OCI-LY1 (cell line): ENCODE data around the gene RAB4B.
"Not testable (repeated sequence)": the region's sequence is repeated elsewhere in the genome, so short reads cannot be mapped to it uniquely, and the experiment has no call there.

Source experiments
- H2AFZ ChIP-seq: fragments of 200-600 bp; sonication (generic), shearing (Covaris generic); 2 replicates; pipeline ENCODE4 v1.6.0; 2014; ENCODE audit warnings: antibody characterized with exemption, mild to moderate bottlenecking, low read length
- H3F3A ChIP-seq: fragments of 200-600 bp; sonication (generic), shearing (Covaris generic); 2 replicates; pipeline ENCODE4 v1.6.0; 2014; ENCODE audit warnings: mild to moderate bottlenecking, antibody characterized with exemption, low read length, moderate library complexity; ENCODE audit not compliant: insufficient read depth
- H3K27ac ChIP-seq: fragments of 200-600 bp; sonication (generic); 2 replicates; pipeline ENCODE4 v1.5.1; 2014; ENCODE audit warnings: low read length, mixed run types, mild to moderate bottlenecking, low read depth; ENCODE audit not compliant: poor library complexity, severe bottlenecking
- H3K27me3 ChIP-seq: fragments of 200-600 bp; sonication (generic); 2 replicates; pipeline ENCODE4 v1.6.0; 2014; ENCODE audit warnings: antibody characterized with exemption, mild to moderate bottlenecking, low read length, moderate library complexity; ENCODE audit not compliant: insufficient read depth
- H3K36me3 ChIP-seq: fragments of 200-600 bp; sonication (generic); 2 replicates; pipeline ENCODE4 v1.6.1; 2014; ENCODE audit warnings: mild to moderate bottlenecking, antibody characterized with exemption, low read length, moderate library complexity, mixed read lengths; ENCODE audit not compliant: insufficient read depth
- H3K4me1 ChIP-seq: fragments of 200-600 bp; sonication (generic); 2 replicates; pipeline ENCODE4 v1.5.1; 2014; ENCODE audit warnings: mild to moderate bottlenecking, low read length, moderate library complexity; ENCODE audit not compliant: insufficient read depth, severe bottlenecking
- H3K4me2 ChIP-seq: fragments of 200-600 bp; sonication (generic), shearing (Covaris generic); 2 replicates; pipeline ENCODE4 v1.6.1; 2014; ENCODE audit warnings: low read length
- H3K4me3 ChIP-seq: fragments of 200-600 bp; sonication (generic); 2 replicates; pipeline ENCODE4 v1.5.1; 2014; ENCODE audit warnings: low read length, low read depth, mild to moderate bottlenecking, mixed read lengths; ENCODE audit not compliant: poor library complexity, severe bottlenecking
- H3K79me2 ChIP-seq: fragments of 200-600 bp; shearing (Covaris generic); 2 replicates; pipeline ENCODE4 v1.6.1; 2016; ENCODE audit warnings: mixed run types, low read length, mixed read lengths; ENCODE audit not compliant: insufficient read depth
- H3K9ac ChIP-seq: fragments of 200-600 bp; sonication (generic), shearing (Covaris generic); 2 replicates; pipeline ENCODE4 v1.6.1; 2014; ENCODE audit warnings: mild to moderate bottlenecking, low read length, mixed read lengths
- H3K9me2 ChIP-seq: fragments of 200-600 bp; sonication (generic), shearing (Covaris generic); 2 replicates; pipeline ENCODE4 v1.6.1; 2014; ENCODE audit warnings: low read depth, mild to moderate bottlenecking, low read length, mixed read lengths
- H3K9me3 ChIP-seq: fragments of 200-600 bp; shearing (Covaris generic); 2 replicates; pipeline ENCODE4 v1.6.1; 2014; ENCODE audit warnings: low read length, mixed read lengths
- H4K20me1 ChIP-seq: fragments of 200-600 bp; sonication (generic), shearing (Covaris generic); 2 replicates; pipeline ENCODE4 v1.6.0; 2016; ENCODE audit warnings: mild to moderate bottlenecking, low read length; ENCODE audit not compliant: insufficient read depth
- EZH2 ChIP-seq: fragments of 200-600 bp; sonication (generic), shearing (Covaris generic); IDR thresholded peaks from 2 replicates; pipeline ENCODE4 v1.8.0; 2017; ENCODE audit warnings: borderline replicate concordance, mixed run types, mild to moderate bottlenecking, antibody characterized with exemption, low read length, moderate library complexity, mixed read lengths
- TF ChIP-seq, protein P1 (sequence below): fragments of 200-600 bp; sonication (generic), shearing (Covaris generic); IDR thresholded peaks from 2 replicates; pipeline ENCODE4 v1.5.1; 2017; ENCODE audit warnings: mild to moderate bottlenecking, antibody characterized with exemption, low read length, moderate library complexity, mixed read lengths

RAB4B gene

DNA sequence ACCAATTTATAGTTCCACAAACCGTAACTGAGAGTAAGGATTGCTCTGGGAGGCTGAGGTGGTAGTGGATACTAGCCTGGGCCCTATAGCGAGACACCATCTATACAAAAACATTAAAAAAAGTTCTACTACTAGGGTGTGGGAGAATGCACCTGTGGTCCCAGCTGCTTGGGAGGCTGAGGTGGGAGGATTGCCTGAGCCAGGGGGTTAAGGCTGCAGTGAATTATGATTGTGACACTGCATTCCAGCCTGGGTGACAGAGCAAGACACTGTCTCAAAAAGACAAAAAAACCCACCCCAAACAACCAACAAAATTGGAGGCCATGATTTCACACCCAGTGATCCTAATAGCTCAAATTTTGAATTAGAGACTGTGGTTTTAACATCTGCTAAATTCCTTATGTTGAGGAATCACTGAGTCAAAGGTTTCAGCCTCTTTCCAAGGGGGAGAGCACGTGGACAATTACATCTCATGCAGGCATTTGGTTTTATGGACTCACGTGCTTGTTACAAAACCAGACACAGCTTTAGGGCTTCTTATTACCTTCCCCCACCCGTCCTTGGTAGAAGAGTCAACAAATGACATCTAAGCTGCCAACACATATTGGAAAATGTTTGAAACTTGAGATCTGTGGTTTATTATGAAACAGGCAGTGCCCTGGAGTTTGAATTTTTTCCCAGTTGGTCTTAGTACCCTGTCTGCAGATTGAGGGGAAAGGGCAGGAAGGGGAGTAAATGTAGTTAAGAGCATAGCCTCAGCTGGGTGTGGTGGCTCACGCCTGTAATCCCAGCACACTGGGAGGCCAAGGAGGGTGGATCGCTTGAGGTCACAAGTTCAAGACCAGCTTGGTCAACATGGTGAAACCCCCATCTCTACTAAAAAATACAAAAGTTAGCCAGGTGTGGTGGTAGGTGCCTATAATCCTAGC lies 53.7 kb downstream of the RAB4B start:
- no peaks in the 10 kb centered on the region for H3K4me1 ChIP-seq
- no peak overlapping the region for H2AFZ ChIP-seq
- no peaks in the 10 kb centered on the region for H3K27me3 ChIP-seq
- no peaks in the 10 kb centered on the region for H3F3A ChIP-seq
- H3K9me3 ChIP-seq = no peaks in the 10 kb centered on the region
- no peaks in the 10 kb centered on the region for H4K20me1 ChIP-seq
- H3K9ac ChIP-seq = no peak overlapping the region
- peaks cover 4% of the 10 kb centered on the region for H3K36me3 ChIP-seq
- H3K27ac ChIP-seq = no peak overlapping the region
- no peak overlapping the region for H3K4me3 ChIP-seq
- TF ChIP-seq EZH2 = no peak
- TF ChIP-seq, protein P1, sequence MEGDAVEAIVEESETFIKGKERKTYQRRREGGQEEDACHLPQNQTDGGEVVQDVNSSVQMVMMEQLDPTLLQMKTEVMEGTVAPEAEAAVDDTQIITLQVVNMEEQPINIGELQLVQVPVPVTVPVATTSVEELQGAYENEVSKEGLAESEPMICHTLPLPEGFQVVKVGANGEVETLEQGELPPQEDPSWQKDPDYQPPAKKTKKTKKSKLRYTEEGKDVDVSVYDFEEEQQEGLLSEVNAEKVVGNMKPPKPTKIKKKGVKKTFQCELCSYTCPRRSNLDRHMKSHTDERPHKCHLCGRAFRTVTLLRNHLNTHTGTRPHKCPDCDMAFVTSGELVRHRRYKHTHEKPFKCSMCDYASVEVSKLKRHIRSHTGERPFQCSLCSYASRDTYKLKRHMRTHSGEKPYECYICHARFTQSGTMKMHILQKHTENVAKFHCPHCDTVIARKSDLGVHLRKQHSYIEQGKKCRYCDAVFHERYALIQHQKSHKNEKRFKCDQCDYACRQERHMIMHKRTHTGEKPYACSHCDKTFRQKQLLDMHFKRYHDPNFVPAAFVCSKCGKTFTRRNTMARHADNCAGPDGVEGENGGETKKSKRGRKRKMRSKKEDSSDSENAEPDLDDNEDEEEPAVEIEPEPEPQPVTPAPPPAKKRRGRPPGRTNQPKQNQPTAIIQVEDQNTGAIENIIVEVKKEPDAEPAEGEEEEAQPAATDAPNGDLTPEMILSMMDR = no peak
- H3K9me2 ChIP-seq = no peaks in the 10 kb centered on the region
- no peak overlapping the region for H3K4me2 ChIP-seq
- H3K79me2 ChIP-seq = no peaks in the 10 kb centered on the region

DNA sequence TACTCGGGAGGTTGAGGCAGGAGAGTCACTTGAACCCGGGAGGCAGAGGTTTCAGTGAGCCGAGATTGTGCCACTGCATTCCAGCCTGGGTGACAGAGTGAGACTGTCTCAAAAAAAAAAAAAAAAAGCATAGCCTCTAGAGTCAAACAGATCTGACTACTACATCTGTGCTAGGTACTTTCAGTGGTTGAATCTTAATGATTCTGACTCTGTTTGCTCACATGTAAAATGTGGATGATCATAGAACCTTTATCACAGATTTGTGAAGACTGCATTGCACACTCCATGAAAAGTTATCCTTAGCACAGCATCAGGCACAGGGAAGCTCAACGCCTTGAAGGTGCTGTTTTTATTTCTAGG lies 54.4 kb downstream of the RAB4B start:
- not testable (repeated sequence) for H3K9me3 ChIP-seq, H3K4me2 ChIP-seq, H2AFZ ChIP-seq, H4K20me1 ChIP-seq, H3K27ac ChIP-seq, H3F3A ChIP-seq, H3K4me1 ChIP-seq, H3K27me3 ChIP-seq, H3K36me3 ChIP-seq, H3K4me3 ChIP-seq, H3K9ac ChIP-seq, H3K79me2 ChIP-seq, H3K9me2 ChIP-seq

DNA sequence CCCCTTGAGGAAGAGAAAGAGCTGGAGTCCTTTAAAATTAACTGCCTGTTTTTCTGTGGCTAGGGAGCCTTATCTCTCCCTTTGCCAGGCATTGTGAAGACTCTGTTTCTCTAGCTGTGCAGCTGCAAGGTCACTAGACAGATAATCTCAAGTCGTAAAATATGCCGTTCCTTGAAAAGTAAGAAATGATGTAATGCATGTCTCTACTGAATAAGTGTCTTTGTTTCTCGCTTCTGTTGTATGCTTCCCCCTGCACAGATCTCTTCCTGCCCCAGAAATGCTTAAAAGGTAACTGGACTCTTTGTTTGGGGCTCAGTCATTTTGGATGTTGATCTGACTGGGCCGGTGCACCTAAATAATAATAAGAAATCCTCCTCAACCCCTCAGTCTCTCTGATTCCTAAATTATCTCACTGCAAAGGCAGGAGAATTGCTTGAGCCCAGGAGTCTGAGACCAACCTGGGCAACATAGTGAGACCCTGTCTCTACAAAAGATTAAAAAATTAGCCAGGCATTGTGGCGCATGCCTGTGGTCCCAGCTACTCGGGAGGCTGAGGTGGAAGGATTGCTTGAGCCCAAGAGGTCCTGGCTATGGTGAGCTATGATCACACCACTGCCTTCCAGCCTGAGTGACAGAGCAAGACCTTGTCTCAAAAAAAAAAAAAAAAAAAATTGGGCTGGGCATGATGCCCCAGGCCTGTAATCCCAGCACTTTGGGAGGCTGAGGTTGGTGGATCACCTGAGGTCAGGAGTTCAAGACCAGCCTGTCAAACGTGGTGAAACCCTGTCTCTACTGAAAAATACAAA lies 55.9 kb downstream of the RAB4B start:
- not testable (repeated sequence) for H3K9me2 ChIP-seq, H3K27me3 ChIP-seq, H3K4me1 ChIP-seq, H3K36me3 ChIP-seq, H3K79me2 ChIP-seq, H3K9ac ChIP-seq, H3K27ac ChIP-seq, H3K4me2 ChIP-seq, H3F3A ChIP-seq, H3K4me3 ChIP-seq, H4K20me1 ChIP-seq, H3K9me3 ChIP-seq, H2AFZ ChIP-seq

DNA sequence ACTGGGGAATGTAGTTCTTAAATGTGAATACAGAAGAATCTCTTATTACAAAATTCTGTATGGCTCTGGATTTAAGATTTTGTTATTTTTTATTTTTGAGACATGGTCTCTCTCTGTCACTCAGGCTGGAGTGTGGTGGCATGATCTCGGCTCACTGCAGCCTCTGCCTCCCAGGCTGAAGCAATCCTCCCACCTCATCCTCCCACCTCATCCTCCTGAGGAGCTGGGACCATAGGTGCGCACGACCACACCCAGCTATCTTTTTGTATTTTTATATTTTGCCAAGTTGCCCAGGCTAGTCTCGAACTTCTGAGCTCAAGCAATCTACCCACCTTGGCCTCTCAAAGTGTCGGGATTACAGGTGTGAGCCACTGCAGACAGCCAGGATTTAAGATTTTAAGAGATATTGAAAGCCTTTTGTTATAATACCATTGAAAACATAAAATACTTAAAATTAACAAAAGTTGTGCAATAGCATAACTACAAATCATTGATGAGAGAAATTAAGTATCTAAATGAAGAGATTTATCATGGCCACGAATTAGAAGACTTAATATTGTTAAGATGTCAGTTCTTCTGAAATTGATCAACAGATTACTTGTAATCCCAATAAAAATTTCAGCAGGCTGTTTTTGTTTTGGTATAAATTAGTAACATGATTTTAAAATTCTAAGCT lies 58.8 kb downstream of the RAB4B start:
- no peak overlapping the region for H2AFZ ChIP-seq

DNA sequence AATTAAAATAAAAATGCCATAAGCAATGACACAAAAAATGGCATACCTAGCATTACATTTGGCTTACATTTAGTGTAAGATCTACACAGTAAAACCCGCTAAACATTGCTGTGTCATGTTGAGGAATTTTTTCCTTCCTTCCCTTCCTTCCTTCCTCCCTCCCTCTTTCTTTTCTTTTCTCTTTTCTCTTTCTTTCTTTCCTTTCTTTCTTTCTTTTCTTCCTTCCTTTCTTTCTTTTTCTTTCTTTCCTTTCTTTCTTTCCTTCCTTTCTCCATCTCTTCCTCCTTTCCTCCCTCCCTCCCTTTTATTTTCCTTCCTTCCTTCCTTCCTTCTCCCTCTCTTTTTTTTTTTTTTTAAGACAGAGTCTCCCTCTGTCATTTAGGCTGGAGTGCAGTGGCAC lies 60.4 kb downstream of the RAB4B start:
- H3K9me3 ChIP-seq, H3F3A ChIP-seq, H2AFZ ChIP-seq, H3K4me3 ChIP-seq, H3K27ac ChIP-seq, H3K9me2 ChIP-seq, H3K4me2 ChIP-seq, H3K79me2 ChIP-seq, H3K4me1 ChIP-seq, H3K9ac ChIP-seq, H4K20me1 ChIP-seq, H3K27me3 ChIP-seq, H3K36me3 ChIP-seq: not testable (repeated sequence)

More for the DNA sequence above, 58.8 kb downstream of the RAB4B start:
- no peak overlapping the region for H3K27ac ChIP-seq
- H3K36me3 ChIP-seq = no peaks in the 10 kb centered on the region
- no peaks in the 10 kb centered on the region for H4K20me1 ChIP-seq
- no peaks in the 10 kb centered on the region for H3K4me1 ChIP-seq
- no peaks in the 10 kb centered on the region for H3K9me3 ChIP-seq
- H3F3A ChIP-seq = no peaks in the 10 kb centered on the region
- H3K9me2 ChIP-seq = no peaks in the 10 kb centered on the region
- no peaks in the 10 kb centered on the region for H3K79me2 ChIP-seq
- TF ChIP-seq, protein P1 = no peak
- TF ChIP-seq EZH2 = no peak
- no peak overlapping the region for H3K9ac ChIP-seq
- no peak overlapping the region for H3K4me3 ChIP-seq
- H3K4me2 ChIP-seq = no peak overlapping the region
- no peaks in the 10 kb centered on the region; the same call in 1 of the 2 replicates for H3K27me3 ChIP-seq
